VCaP (cell line): ENCODE data around the gene FKBP8.
"Not testable (repeated sequence)": the region's sequence is repeated elsewhere in the genome, so short reads cannot be mapped to it uniquely, and the experiment has no call there.

ENCODE experiments used
- H3K27ac ChIP-seq: fragments of 450-650 bp; 2 replicates; pipeline ENCODE4 v1.5.1; 2017
- TF ChIP-seq, protein P1 (sequence below): fragments of 450-650 bp; conservative IDR thresholded peaks from 2 replicates; pipeline ENCODE4 v1.5.1; 2017; ENCODE audit warnings: mild to moderate bottlenecking, moderate library complexity

Gene FKBP8

DNA sequence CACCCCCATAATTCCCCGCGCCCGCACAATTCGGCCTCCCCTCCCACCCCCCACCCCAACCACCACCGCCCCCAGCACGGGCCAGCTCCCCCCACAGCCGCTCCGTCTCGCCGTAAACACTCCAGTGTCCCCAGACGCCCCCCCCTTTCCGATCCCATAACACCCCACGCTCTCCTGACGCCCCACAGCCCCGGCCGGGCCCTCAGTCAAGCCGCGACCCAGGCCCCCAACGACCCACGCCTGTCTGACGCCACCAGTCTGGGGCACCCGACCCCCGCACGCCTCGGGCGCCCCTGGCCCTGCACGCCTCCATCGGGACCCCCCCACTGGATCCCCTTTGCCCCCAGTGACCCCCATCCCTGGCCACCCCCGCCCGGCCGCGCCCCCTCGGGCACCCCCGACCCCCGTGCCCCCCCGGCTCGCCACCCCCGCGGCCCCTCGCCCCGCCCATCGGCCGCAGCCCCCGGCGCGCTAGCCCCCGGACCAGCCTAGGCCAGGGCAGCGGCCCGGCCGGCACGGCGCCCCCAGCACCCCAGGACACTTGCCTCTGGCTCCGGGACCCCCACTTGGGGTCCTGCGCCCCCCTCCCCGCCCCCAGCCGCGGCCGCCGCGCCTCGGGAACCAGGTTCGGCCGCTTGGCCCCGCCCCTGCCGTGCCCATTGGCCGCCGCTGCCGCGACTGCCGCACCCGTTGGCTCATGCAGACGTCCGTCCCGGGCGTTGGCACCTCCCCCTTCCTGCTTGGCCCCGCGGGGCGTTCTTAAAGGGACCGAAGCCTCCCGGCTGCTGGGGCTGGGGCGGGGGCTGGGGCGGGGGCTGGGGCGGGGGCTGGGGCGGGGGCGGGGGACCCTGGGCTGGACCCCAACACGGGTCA lies at the start of gene FKBP8:
Gene FKBP8, minus strand, starts transcription at position 633 of the 873 bp plus-strand sequence. CDS start 1,603 bp downstream, outside the sequence.
- H3K27ac ChIP-seq = peak within 1 kb of the TSS; percentile 81
- TF ChIP-seq, protein P1, sequence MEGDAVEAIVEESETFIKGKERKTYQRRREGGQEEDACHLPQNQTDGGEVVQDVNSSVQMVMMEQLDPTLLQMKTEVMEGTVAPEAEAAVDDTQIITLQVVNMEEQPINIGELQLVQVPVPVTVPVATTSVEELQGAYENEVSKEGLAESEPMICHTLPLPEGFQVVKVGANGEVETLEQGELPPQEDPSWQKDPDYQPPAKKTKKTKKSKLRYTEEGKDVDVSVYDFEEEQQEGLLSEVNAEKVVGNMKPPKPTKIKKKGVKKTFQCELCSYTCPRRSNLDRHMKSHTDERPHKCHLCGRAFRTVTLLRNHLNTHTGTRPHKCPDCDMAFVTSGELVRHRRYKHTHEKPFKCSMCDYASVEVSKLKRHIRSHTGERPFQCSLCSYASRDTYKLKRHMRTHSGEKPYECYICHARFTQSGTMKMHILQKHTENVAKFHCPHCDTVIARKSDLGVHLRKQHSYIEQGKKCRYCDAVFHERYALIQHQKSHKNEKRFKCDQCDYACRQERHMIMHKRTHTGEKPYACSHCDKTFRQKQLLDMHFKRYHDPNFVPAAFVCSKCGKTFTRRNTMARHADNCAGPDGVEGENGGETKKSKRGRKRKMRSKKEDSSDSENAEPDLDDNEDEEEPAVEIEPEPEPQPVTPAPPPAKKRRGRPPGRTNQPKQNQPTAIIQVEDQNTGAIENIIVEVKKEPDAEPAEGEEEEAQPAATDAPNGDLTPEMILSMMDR = no peak

GRCh38 chr19:18592732-18593131 lies 49.4 kb upstream of the FKBP8 start:
- H3K27ac ChIP-seq = not testable (repeated sequence)

GRCh38 chr19:18591735-18592385 lies 48.5 kb upstream of the FKBP8 start:
- TF ChIP-seq, protein P1 = no peak
- no peak overlapping the region for H3K27ac ChIP-seq

GRCh38 chr19:18590273-18591272 lies 47.2 kb upstream of the FKBP8 start:
- H3K27ac ChIP-seq = no peak overlapping the region
- TF ChIP-seq, protein P1 = no peak

GRCh38 chr19:18589380-18590272 lies 46.3 kb upstream of the FKBP8 start:
- peak overlapping the region; percentile 88 for H3K27ac ChIP-seq
- TF ChIP-seq, protein P1 = no peak

DNA sequence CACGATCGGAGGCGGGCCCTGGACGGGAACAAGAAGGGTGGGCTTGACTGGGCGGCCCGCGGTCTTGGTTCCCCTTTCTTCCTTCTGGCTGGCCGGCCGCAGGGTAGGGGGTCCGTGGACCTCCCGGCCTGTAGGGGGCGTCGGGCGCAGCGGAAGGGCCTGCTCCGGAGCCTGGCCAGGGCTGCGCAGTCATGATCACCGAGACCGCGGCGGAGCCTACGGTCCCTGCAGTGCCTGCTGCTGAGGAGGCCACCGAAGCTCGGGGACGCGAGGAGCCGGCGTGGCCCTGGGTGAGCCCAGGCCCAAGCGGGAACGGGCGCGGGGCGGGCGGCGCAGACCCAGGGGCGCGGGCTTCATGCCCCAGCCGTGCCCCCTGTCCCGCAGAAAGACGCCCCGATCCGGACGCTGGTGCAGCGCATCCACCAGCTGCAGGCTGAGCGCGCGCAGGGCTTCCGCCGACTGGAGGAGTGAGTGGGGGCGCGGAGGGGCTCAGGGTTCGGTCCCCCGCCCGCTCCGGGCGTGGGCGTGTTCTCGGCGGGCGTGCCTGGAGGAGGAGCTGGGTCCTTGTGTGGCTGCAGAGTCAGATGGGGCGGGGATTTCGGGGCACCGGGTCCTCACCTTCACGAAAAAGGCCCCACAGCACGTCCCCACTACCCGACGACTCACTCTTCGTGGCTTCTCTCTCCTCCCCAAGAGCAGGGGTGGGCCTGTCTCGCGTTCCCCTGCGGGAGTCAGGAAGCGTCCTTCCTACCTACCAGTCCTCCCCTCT lies 45.4 kb upstream of the FKBP8 start, which contains the start of gene REX1BD:
Gene REX1BD, plus strand, starts transcription at position 188 of the 769 bp plus-strand sequence. Its CDS starts 4 bp downstream, at position 192.
- TF ChIP-seq, protein P1 = peak; percentile 96
- peak within 1 kb of the TSS; percentile 88 for H3K27ac ChIP-seq
